Activated CD8-positive, alpha-beta memory T cell treated with anti-CD3 and anti-CD28 coated beads, Interleukin-2, amount 50 U/mL, for 4 hours (primary cell): ENCODE measurements around the gene RPE65.
"Not testable (repeated sequence)": the region's sequence is repeated elsewhere in the genome, so short reads cannot be mapped to it uniquely, and the experiment has no call there.

Experiments used
- DNase-seq: peaks from one replicate; pipeline ENCODE4 v3.0.0-alpha.2; 2020

Gene RPE65

GRCh38 chr1:68449901-68450300, at the start of gene RPE65:
TSS of gene RPE65 (minus strand) at chr1:68449954. CDS start at chr1:68449905, 49 bp downstream.
- DNase-seq, result no peak

- no peak for DNase-seq
Measured at GRCh38 chr1:68497358-68497698, 47.6 kb upstream of the RPE65 start.

- peak; percentile 56 for DNase-seq
Measured at GRCh38 chr1:68496680-68497357, 47.1 kb upstream of the RPE65 start, which contains the start of gene DEPDC1. TSS of gene DEPDC1 (minus strand) at chr1:68497082. CDS start at chr1:68496999, 83 bp downstream.

- no peak for DNase-seq
Measured at GRCh38 chr1:68495968-68496679, 46.4 kb upstream of the RPE65 start.

DNA sequence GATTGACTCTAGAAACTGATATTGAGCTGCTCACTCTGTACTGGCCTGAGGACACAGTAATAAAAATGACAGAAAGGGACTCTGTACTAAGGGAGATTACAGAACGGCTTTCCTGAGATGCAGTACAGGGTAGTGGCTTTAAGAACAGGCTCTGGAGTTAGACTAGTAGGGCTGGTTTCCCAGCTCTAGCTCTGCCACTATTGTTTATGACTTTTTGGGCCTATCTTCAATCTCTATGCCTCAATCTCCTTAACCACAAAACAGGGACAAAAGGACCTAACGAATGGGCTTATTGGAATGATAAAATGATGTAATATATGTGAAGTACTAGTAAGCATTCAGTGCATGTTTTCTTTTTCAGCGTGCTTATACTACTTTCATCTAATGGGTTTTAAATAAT, 45.8 kb upstream of the RPE65 start:
- no peak for DNase-seq

DNA sequence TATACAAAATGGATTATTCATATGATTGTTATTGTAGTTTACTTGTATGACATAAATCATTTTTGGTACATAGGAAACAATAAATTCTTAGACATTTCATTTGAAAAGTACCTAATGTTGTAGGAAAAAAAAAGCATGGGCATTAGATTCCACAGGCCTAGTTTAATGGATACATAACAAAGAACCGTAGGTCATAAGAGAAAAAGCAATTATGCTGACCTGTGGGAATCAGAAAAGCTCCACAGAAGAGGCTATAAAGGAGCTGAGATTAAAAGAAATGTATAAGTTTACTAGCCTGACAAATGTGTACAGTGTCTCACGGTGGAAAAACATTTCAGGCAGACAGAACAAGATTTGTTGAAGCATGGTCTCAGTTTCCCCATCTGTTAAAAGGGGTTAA, 43.4 kb upstream of the RPE65 start:
- no peak for DNase-seq

- not testable (repeated sequence) for DNase-seq
Measured at GRCh38 chr1:68492255-68492654, 42.5 kb upstream of the RPE65 start.

GRCh38 chr1:68490046-68490651, 40.4 kb upstream of the RPE65 start:
- DNase-seq, result no peak

DNA sequence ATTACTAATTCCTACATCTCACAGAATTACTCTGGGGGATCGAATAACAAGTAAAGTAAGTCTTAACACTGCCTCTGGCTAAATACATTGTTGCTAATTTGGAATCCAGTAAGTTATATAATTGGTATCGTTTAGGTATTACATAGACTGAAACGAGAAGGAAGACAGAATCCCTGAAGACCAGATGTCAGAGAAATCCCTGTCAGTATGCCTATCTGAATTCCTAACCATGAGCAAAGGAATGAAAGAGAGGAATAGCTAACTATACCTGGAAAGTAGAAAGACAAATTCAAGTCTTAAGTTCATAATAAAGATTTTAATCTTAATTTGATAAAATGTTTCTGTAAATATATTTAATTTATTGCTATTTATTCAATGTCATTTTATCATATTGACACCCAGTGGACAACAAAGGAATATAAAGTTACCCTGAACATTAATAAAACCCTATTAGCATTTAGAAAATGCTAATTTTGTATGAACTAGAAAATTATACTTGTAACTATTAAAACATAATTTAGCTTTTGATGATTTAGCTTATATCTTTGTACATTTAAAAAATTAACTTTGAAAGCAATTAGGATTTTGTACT, 35.8 kb upstream of the RPE65 start:
- DNase-seq, result no peak

DNA sequence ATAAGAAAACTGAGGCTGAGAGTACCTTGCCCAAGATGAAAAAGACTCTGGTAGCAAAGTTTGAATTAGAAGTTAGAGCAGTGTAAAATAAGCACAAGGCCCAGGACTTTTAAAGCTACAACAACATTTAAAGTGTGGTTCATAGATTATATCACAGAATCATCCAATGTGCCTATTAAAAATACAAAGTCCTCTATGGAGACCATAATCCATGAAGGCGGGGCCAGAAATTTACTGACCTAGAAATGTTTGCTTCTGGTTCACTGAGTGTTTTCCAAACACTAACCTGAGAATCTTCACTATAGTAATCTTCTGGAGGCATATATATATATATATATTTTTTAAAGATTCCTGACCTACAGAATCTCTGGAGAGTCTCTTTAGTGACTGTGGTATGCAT, 34.9 kb upstream of the RPE65 start:
- DNase-seq, result no peak

DNA sequence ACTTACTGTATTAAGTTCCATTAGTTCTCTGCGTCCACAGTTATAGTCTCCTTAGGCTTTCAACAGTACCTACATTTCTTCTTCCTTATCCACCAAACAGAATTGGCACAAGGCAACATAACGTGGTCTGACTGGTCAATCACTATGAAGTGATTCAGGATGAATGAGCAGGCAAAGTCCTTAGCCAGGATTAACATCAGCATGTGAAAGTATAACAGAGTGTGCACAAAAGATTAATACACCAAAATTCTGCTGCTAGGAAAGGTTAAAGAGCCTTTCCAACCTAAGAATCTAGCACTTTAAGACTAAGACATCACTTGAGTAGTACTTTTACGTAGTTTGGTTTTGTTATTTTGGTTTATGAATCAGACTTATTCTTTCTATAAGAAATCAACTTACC, 31.3 kb upstream of the RPE65 start:
- no peak for DNase-seq

GRCh38 chr1:68479501-68479900, 29.7 kb upstream of the RPE65 start:
- DNase-seq, result no peak

DNA sequence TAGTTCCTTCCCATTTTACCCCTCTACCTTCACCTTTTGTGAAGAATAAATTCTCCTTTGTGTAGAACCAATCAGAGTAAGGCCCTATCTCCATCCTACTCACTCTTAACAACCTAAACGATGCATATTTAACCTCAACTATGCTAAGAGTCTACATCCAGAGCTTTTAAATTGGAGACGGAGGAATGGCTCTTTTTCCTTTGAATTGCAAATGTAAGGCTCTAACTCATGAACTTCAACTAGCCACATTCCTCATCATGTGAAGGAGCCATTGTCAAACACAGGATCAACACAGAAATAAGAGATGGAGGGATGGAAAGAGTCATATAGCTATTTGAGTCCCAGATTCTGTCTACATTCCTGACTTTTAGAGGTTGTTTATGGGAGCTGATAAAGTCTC, 28.9 kb upstream of the RPE65 start:
- no peak for DNase-seq

DNA sequence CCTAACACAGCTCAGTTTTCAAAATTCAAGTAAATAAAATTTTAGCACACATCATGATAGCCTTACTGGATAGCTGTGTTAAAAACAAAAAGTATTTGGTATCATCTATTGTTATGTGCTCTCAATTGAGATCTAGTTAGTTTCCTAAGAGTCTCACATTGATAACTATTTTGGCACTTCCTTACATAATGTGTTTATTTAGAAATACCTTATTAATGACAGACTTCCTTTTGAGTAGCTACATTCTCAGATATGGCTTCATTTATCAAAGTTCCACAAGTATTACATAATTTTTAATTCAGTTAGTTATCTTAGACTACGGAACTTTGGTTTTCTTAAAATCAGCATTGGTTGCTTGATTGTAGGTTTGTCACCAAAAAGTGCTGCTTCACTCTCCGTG, 26.9 kb upstream of the RPE65 start:
- not testable (repeated sequence) for DNase-seq

GRCh38 chr1:68473060-68473459, 23.3 kb upstream of the RPE65 start:
- no peak for DNase-seq

DNA sequence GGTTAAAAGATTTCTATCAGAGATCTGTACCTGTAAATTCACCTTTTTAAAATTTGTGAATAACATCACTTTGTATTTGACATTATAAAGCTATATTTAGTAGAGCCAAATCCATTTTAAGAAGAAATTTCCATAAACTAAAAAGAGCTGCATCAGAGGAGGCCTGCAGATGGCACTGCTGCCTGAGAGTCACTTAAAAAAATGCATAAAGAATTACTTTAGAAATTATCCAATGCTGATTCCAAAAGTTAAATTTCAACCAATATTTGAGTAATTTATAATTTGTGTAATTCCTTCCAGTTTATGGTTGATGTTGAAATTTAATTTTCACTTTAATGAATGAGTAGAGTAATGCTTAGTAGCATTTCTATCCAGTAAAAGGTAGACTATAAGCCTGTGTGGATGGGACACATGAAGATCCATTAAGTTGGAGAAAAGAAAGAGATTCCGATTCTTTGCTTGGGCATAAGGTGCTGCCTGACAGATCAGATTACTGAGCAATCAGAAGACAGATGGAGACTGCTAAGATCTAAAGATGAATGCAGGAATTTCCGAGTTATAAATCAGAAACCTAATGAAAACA, 20.7 kb upstream of the RPE65 start:
- no peak for DNase-seq

GRCh38 chr1:68464891-68465290, 15.1 kb upstream of the RPE65 start:
- DNase-seq, result no peak

DNA sequence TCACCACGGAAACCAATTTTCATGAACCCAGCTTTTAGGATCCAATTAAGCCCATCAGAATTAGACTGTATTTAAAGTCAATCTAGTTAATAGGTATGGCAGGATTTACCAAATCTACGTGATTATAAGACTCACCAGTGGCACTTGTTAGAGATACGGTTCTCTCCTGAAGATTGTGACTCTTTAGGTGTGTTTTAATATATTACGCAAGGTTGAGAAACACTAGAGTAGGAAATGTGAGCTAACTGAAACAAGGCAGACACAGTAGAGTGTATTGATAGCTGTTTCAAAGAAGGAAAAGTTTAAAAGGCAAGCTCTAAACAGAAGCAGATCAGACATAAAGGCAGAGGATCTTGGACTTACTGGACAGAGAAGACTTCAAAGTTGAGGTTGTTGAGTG, 11.2 kb upstream of the RPE65 start:
- no peak for DNase-seq

- no peak for DNase-seq
Measured at GRCh38 chr1:68459796-68460195, 10.0 kb upstream of the RPE65 start.

- no peak for DNase-seq
Measured at GRCh38 chr1:68459091-68459490, 9.3 kb upstream of the RPE65 start.

GRCh38 chr1:68456202-68456601, 6.4 kb upstream of the RPE65 start:
- DNase-seq, result no peak

DNA sequence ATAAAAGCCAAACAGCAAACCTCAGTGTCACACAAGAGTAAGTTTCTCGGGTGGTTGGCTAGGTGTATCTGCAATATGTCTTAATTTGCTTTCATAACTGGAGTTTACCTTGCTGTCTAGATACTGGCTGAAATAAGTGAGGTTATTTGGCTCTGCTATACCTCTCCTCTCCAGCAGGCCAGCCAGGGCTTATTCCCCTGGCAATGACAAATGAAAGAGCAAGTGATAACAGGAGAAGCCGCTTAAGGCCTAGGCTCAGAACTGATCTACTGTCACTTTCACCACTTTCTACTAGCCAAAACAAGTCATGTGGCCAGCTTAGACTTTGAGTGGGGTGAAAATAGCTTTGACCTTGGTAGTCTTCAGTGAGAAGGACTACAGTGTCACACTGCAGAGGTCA, 4.8 kb upstream of the RPE65 start:
- no peak for DNase-seq

- DNase-seq, result no peak
Measured at GRCh38 chr1:68453060-68453670, 3.4 kb upstream of the RPE65 start.
